Posterior cingulate gyrus (tissue), 11 donors: ENCODE results near the gene TMEM209.
"Not testable (repeated sequence)": the region's sequence is repeated elsewhere in the genome, so short reads cannot be mapped to it uniquely, and the experiment has no call there.

Experiments
- DNase-seq, 10 donors: peaks; one replicate each; pipeline versions ENCODE4 v3.0.0 to v3.0.0-alpha.2; 2020 to 2021; ENCODE audit warnings: mixed read lengths in 3 of 10
- intact Hi-C: fragments of 100-400 bp; cut with DNase I; formaldehyde crosslinking; loops from one replicate; pipeline ENCODE4 v1.15.1; 2023

The TMEM209 gene

DNA sequence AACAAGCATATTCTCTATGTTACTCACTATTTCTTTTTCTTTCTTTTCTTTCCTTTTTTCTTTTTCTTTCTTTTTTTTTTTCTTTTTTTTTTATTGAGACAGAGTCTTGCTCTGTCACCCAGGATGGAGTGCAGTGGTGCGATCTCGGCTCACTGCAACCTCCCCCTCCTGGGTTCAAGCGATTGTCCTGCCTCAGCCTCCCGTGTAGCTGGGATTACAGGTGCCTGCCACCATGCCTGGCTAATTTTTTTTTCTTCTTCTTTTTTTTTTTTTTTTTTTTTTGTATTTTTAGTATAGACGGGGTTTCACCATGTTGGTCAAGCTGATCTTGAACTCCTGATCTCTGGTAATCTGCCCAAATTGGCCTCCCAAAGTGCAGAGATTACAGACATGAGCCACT, 59.1 kb downstream of the TMEM209 start:
- DNase-seq, intact Hi-C loops: not testable (repeated sequence)

DNA sequence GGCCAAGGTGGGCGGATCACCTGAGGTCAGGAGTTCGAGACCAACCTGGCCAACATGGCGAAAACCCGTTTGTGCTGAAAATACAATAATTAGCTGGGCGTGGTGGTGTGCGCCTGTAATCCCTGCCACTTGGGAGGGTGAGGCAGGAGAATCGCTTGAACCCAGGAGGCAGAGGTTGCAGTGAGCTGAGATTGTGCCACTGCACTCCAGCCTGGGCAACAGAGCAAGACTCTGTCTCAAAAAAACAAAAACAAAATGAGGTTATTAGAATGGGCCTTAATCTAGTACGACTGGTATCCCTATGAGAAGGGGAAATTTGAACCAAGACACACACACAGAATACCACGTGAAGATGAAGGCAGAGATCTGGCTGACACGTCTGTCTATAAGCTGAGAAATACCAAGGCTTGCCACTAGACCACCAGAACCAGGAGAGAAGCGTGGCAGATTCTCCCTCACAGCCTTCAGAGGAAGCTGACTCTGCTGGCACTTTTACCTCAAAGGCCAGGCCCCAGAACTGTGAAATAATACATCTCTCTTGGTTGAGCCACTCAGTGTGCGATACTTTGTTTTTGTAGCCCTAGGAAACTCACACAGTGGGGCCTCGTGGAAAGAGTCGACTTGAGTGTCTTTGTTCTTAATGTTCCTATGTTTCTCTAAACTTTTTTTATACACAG, 59.6 kb downstream of the TMEM209 start:
- intact Hi-C loops, result no loop called here
- no peak for DNase-seq

DNA sequence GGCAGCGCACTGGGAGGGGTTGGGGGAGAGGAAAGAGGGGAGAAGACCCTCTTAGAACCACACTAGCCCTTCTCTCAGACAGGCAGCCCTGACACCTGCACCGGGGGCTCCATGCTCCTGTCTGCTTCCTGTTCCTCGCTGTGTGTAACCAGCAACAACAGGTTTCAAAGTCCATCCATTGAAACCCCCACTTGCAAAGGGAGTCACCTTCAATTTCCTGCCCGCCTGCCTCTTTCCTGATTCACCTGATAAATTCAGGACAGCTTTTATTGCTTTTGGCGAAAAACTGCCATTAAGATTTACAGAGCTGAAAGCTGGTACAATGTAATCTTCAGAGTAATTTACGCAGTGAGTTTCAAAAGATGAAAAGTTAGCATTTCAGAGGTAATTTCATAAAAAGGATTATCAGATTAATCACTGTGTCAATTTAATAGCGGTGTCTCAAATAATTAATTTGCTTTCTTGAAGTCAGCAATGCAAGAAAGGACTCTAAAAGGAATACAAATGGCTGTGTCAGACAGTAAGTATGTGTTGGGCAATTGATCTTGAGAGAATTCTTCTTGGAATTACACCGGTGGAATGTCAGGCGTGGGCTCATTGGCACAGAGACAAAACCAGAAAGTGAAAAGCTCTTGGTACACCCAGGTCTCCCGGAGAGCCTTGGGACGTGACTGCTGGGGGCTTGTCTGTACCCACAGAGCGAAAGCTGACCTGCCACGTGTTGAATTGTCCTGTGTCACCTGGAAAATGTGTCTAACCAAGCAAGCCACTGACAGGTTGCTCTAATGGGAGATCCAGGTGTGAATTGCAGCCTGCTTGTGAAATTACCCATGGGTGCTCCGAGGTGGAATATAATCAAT, 60.7 kb downstream of the TMEM209 start:
- DNase-seq, result no peak
- intact Hi-C loops, result no loop called here

DNA sequence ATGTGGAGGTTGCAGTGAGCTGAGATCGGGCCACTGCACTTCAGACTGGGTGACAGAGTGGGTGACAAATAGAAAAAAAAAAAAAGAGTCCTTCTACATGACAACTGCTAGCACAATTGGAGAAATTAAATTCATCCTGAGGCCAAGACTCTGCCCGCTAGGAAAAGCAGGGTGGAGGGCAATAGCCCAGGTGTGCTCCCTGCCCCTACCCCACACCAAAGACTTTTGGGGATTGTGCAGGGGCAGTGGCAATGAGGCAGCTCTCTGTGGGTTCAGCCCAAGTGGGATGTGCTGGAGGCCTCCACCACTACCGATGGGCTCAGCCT, 61.3 kb downstream of the TMEM209 start:
- no peak for DNase-seq
- intact Hi-C loops, result no loop called here

DNA sequence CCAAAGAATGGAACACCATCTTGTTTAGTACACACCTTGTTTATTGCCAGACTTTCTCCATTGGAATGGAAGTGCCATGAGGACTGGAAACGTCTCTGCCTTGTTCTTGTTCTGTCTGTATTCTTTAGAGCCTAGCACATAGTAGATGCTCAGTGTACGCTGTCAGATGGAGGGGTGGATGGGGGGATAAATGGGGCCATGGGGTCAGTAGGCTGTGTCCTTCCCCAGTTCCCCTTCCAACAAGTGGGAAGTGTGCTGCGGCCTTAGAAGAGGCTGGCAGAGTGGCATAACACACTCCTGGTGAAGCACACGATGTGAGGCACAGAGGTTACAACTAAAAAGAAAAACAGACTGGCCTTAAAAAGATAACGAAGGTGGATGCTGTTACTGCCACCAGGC, 61.9 kb downstream of the TMEM209 start:
- intact Hi-C loops, result no loop called here
- no peak for DNase-seq

DNA sequence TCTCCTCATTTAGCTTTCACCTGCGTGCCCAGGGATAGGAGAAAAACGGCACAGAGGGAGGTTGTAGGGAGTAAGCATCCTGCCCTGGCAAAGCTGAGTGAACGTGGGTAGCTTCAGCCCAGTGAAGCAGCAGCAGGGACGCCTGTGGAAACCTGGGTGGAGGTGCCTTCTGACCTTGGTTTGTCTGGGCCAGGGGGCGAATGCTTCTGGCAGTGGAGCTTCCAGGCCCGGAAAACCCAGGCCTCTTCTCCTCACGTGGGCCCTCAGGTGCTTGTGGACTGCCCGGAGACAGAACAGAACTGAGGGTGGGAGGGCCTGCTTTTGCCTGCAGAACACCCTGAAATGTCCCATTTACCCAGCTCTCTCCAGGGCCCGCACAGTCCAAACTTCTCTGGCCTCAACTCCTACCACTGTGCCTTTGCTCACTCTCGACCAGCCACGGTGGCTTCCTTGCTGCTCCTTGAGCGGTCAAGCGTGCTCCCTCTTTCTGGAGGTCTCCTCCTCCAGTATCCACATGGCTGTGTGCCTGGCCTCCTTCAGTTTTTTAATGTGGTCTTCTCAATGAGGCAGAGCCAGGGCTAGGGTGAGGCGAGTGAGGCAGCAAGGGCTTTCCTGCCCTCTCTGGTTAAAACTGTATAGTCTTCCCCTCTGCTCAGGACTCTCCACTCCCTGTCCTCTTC, 62.4 kb downstream of the TMEM209 start:
- DNase-seq, result no peak
- intact Hi-C loops, result no loop called here

DNA sequence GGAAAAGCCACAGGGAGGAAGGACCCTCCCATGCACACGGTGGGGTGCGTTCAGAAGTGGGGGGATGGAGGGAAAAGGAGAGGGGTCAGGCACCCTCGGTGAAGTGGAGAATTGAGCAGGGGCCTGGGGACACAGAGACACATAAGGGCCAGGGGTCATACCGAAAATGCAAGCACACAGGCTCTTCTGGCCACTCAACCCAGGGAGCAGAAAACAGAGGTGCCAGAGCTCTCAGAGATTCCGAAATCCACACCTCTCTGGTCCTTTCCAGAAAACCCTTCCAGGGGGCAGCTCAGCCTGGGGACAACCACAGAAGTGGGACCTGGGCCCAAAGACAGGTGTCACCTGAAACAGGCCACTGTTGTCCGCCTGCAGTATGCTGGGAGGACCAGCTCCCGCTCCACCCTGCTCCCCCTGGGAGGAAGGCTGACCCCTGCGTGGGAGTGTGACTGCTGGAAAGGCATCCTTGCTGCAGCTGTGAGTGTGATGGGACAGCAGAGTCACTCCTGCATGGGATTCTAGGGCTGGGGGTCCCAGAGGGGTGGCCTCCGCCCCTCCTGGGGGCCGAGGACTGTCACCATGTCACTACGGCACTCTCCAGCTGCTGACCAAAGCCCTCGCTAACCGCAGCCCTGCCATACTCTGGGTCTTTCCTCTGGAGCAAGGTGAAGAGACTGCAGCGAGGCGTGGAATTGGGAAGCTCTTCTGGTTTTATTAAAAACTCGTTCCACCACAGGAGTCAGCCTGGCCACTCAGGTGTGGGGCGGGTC, 63.1 kb downstream of the TMEM209 start:
- no peak for DNase-seq
- intact Hi-C loops, result no loop called here

DNA sequence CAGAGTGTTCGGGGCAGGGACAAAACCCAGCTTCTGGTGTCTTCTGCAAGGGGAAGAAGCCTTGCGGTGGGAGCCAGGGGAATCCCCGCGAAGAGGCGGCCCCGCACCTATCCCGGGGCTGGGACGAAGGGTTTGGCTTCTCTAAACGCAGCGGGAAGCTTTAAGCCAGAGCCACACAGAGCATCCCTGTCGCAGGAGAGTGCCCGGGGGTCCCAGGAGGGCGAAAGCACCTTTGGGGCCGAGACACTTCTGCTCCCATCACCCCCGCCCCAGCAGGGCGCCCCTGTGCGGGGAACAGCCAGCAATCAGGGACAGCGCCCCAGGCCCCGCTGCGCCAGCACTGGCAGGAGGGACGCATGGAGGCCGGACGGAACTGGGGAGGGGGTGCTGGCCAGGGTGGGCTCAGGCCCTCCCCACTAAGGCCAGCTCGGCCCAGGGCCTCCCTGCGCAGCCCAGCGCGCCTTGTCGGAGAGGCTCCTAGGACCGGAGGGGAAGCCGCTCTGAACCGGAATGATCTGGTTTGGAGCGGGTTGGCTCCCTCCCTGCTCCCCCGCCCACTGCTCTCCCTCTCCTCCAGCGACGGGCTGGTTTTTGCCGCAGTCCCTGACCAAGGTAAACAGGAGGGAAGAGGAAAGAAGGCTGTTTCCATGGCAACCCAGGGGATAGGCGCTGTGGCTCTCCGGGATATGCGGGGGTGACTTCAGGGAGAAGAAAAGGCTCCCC, 63.9 kb downstream of the TMEM209 start:
- peak; percentile 45 to 97 (median 84) for DNase-seq
- intact Hi-C loops, result no loop called here

DNA sequence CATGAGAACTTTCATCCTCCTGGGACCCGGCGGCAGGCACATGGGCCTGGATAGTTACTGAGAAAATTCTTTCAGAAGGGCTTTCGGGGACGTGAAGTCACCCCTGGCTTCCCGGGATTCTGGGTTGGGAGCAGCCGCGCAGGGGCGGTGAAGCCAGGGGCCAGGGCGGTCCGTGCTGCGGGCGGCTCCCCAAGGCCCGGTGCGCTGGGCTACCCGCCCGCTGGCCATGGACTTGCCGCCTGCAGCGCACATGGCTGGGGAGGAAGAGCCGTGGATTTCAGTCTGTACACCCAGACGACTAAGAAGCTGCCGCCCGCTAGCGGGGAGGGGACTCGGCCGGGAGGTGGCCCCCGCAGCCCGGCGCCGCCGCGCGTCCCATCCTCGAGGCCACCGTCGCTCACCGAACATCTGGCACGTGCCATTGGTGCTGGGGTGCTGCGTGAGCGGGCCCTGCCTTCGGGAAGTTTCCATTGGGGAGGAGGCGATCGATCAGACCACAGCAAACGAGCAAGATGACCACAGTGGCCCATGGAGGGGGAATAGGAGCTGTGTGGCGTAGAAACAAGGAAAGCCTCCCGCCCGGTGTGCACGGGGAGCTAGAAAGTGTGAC, 64.5 kb downstream of the TMEM209 start:
- DNase-seq, result no peak
- intact Hi-C loops, result no loop called here

DNA sequence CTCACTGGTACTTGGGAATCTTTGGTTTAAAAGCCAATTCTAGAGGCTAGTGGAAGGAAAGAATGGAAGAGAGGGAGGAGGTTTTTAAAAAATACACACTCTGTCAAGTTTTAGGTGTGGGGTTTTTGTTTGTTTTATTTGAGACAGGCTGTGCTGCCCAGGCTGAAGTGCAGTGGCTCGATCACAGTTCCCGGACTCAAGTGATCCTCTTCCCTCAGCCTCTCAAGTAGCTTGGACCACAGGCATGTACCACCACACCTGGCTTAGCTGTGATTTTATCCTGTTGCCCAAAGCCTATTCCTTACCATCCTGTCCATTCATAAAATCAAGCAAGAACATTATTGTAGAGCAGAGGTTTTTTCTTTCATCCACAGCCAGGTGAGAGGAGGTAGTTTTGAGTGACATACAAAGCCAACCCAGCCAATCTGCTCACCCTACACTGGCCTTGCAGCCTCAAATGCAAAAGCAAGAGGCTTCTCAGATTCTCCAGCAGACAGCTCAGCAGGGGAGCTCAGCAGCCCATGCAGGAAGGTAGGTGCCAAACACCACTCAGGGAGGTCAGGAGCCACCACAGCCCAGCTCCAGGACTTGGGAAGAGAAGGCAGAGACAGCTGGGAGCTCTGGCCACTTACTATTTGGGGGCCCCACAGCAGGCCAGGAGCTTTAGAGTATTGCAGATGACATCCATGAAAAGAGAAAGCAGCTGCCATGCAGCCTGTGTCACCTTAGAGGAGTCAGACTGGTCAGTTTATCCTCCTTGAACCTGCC, 65.8 kb downstream of the TMEM209 start:
- intact Hi-C loops, result no loop called here
- no peak for DNase-seq

DNA sequence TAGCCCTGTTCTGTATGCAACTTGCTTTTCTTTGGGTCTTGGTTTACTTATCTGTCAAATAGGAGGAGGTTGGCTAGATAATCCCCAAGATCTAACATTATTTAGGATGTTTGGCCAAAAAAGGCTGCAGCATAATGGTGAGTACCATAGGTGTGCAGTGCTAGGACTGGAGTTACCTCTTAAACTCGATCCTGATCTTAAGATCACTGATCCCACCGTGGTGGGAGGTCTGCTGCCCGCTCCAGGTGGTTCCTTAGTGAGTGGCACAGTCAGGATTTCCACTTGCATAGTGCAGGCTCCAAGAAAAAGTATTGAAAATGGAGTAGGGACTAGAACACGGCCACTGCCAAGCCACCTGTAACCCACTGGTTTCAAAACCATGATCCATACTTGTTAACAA, 68.0 kb downstream of the TMEM209 start:
- intact Hi-C loops, result no loop called here
- DNase-seq, result no peak

DNA sequence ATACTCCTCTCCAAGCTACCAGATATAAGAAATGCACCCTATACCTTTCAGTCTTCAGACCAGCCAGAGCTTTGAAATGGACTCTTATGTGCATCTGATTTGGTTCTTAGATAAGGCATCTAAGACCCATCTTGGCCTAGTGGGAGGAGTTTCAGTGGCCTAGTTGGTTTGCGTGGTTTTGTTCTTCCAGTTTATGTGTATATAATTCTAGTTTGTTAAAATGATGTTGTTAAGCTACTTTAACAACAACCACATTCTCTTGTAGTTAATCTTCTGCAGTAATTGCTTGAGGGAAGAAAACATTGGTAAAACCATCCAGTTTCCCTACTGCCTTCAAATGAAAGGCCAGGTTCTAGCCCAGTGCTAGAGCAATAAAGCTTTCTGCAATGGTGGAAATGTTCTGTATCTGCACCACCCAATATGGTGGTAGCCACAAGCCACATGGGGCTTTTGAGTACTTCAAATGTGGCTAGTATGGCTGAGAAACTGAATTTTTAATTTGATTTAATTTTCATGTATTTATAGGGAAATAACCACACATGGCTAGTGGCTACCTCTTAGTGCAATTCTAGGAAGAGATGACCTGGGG, 68.5 kb downstream of the TMEM209 start:
- intact Hi-C loops, result no loop called here
- DNase-seq, result no peak

DNA sequence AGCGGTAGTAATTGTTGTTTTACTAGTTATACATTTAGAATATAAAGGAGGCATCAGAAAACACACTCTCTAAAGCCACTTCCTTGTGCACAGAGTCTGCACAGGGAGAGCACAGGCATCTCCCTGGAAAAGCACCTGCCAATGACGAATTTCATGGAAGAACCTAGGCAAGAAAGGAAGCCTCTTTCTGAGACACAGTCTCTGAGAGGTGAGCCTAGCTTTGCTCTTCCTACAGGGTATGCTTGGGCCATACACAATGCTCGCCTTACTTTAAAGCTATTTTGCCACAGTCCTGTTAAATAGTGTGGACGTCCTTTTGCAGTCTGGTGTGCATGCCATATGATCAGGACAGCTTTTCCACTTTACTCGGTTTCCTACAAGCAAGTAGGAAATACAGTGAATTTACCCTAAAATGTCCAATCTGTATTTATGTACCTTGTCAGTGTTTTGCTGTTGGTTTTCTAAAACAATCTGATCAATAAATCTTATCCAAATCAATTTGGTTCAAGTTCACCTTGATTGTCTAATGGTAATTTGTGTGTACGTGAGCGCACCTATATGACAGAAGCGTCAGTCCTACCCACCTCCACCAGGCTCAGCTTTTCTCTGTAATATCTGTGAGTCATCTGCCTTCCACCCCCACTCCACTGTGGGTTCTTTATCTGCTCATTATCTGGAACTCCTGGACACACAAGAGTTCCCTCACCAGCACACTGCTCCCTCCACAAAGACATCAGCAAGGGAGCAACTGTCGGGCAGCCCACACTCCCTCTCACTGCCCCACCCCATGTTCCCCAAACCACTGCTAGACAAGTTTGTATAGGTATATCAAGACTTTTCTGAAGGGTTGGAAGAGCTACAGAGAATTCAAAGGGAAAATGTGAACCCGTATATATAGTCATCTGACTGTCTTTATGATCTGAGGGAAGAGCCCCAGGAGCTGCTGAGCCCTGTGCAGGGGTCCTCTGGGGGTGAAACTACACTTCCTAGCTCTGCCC, 69.7 kb downstream of the TMEM209 start:
- peak in 2 of 10 donors; percentile 37 to 78 for DNase-seq
- intact Hi-C loops, result no loop called here

DNA sequence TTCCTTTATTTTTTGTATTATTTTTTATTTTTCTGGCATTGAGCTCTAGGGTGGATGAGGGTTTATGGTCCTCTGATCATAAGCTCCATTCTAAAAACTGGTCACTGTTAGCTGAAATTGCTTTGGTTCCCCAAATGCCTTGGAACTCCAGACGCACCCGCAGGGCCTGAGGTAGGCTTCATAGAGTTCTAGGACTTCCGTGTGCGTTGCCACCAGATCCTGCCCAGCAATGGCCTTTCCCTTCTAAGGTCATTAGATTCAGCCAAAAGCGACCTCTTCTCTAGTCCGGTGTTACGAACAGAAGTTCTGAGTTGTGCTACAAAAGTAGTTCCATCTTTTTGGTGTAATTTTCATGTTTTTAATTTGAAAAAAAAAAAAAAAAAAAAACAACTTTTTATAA, 70.5 kb downstream of the TMEM209 start:
- DNase-seq, result no peak
- intact Hi-C loops, result no loop called here

DNA sequence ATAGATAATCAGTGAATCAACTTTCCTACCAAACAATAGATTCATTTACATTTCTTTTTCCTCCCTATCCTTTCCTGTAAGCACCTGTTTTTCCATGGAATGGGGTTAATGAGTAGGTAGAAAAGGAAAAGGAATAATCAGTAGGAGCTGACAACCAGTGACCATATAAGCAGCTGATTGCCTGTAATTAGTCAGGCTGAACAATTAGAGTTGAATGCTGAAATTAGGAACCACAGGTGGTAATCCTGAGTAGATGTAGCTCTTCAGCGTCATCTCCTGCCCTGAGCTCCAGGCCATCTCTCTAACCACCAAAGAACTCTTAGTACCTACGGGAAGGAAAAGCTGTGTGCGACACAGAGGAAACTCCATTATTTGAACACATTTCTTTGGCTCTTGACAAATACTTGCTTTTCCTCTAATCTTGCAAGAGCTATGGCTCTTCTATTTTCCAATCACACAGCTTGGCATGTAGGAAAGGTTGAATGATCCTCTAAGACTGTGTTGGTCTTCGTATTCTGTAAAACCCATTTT, 71.0 kb downstream of the TMEM209 start:
- DNase-seq, result no peak
- intact Hi-C loops, result no loop called here

DNA sequence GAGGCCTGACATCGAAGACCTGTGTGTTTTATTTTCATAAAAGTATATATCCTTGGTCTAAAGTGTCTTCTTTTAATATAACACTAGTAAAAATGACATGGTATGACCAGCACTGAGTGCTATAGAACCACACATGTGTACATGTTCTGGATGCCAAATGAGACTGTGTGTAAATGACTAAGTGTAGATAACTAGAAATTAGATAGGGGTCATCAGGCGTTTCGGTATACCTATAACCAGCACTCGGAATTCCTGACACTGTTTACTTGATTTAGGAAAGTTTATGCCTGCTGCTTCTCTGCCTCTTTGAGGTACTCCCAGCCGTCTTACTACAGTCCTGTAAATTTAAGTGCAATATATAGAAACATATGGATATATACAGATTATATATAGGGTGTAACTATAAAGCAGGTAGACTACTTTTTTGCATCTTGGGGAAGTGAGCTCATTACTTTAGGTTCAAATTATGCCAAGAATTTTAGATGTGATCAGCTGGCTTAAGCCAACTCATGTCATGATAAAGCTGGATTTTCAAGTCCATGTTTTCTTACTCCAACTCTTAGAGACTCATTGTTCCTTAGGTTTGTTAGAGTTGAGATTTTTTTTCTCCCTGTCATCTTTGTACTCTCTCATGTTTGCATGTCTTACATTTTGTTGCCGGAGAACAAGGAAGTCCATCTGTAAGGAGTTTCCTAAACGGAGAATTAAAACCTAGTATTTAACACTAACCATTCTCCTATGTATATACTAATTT, 72.0 kb downstream of the TMEM209 start:
- intact Hi-C loops, result no loop called here
- DNase-seq, result no peak
